ENCODE data around the gene BPIFB6.

DNA sequence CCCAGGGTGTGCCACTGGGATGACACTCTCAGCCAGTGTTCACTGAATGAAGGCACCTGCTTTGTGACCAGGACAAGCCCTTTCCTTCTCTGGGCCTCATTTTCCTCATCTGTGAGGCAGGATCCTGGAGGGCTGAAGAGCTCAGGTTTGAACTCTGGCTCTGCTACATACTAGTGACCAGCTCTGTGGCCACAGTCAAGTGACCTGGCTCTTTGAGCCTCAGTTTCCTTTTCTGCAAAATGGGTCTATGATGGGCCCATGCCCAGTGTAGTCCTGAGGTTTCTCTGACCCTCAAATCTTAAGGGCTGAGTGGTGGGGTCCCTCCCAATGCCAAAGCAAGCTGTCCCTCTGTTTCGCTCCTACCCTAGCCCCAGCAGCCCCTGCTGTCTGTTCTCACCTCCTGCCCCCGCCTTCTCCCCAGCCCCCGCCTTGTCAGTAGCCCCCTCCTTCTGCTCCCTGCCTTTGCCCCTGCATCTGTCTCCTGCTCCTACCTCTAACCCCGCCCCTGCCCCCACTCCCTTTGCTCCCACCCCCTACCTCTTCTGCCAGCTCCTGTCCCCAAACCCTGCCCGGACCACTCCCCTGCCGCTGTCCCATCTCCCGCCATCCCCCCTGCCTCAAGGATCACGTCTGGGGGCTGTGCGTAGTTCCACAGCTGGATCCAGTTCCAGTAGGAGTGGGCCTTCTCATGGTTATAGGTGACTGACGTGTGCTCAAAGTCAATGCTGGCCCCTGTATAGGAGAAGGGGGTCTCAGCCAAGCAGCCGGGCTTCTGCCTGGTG lies 44.2 kb upstream of the BPIFB6 start:
- TF ChIP-seq, protein P1, sequence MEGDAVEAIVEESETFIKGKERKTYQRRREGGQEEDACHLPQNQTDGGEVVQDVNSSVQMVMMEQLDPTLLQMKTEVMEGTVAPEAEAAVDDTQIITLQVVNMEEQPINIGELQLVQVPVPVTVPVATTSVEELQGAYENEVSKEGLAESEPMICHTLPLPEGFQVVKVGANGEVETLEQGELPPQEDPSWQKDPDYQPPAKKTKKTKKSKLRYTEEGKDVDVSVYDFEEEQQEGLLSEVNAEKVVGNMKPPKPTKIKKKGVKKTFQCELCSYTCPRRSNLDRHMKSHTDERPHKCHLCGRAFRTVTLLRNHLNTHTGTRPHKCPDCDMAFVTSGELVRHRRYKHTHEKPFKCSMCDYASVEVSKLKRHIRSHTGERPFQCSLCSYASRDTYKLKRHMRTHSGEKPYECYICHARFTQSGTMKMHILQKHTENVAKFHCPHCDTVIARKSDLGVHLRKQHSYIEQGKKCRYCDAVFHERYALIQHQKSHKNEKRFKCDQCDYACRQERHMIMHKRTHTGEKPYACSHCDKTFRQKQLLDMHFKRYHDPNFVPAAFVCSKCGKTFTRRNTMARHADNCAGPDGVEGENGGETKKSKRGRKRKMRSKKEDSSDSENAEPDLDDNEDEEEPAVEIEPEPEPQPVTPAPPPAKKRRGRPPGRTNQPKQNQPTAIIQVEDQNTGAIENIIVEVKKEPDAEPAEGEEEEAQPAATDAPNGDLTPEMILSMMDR (IDR thresholded peaks at IDR 0.05), result no peak
- TF ChIP-seq POLR2A (IDR thresholded peaks at IDR 0.05), result no peak

Measured in esophagus squamous epithelium (tissue), 4 donors.